Calu3 (cell line): ENCODE measurements around the gene JDP2. TPM values are rescaled to one million over a fixed set of nuclear protein-coding genes. Genes with fewer than 3 reads are reported as not detected.

Source experiments
- BruUV-seq: library from RNA; stranded (reverse); fragments of 400-500 nt; replicated peaks from 2 replicates; lab custom pipeline; 2021; lab: Mats Ljungman, UMichigan
- CTCF ChIA-PET: fragments of 300-600 bp; sonication (Branson Sonifier 250); formaldehyde crosslinking; loops from one replicate; lab custom pipeline; 2022; ENCODE audit warnings: antibody characterized with exemption; lab: Charles Lee
- DNase-seq: peaks from one replicate; pipeline ENCODE4 v3.0.0; 2022
- H3K27ac Mint-ChIP-seq: one replicate; pipeline ENCODE4 v1.8.0; 2022; ENCODE audit warnings: mixed read lengths; ENCODE audit not compliant: unreplicated experiment
- H3K27me3 Mint-ChIP-seq: one replicate; pipeline ENCODE4 v1.8.0; 2022; ENCODE audit warnings: mixed read lengths; ENCODE audit not compliant: unreplicated experiment
- H3K36me3 Mint-ChIP-seq: one replicate; pipeline ENCODE4 v1.8.0; 2022; ENCODE audit warnings: mild to moderate bottlenecking, moderate library complexity, mixed read lengths; ENCODE audit not compliant: insufficient read depth, unreplicated experiment
- H3K4me1 Mint-ChIP-seq: one replicate; pipeline ENCODE4 v1.8.0; 2022; ENCODE audit warnings: mild to moderate bottlenecking, low read depth, mixed read lengths; ENCODE audit not compliant: unreplicated experiment
- H3K4me3 Mint-ChIP-seq: one replicate; pipeline ENCODE4 v1.8.0; 2022; ENCODE audit warnings: mild to moderate bottlenecking, low read depth, moderate library complexity, mixed read lengths; ENCODE audit not compliant: unreplicated experiment
- H3K9me3 Mint-ChIP-seq: one replicate; pipeline ENCODE4 v1.8.0; 2022; ENCODE audit warnings: low read depth, mixed read lengths; ENCODE audit not compliant: unreplicated experiment
- intact Hi-C: fragments of 100-400 bp; cut with micrococcal nuclease; formaldehyde crosslinking; loops from one replicate; pipeline ENCODE4 v1.10.0; 2022; ENCODE audit not compliant: unreplicated experiment
- total RNA-seq: library from RNA; stranded (reverse); gene quantifications from 2 replicates; pipeline ENCODE4 v1.2.3, GENCODE V29; 2022
- TF ChIP-seq, protein P1 (sequence below): fragments of 200-600 bp; IDR thresholded peaks from one replicate; pipeline ENCODE4 v1.8.0; 2022; ENCODE audit warnings: antibody characterized with exemption; ENCODE audit not compliant: unreplicated experiment

JDP2 gene
- total RNA-seq, 1 experiment from 2014 or later = 24.1 TPM

DNA sequence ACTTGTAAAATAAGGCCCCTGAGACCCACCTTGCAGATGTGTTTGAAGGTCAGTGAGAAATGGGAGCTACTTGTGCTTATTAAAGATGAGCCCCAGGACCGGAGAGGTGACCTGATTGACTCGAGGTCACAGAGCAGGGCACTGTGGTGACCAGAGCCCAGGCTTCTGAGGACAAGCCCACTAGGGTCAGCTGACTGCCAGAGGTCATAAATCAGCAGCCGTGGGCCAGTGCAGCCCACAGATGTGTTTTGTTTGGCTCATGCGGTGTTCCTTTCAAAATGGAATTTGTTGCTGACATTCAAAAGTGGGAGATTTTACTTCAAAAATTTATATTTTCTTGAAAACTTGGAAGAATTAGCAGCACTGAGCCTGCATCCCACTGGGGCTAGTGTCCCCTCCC, 24.5 kb downstream of the JDP2 start:
- intact Hi-C loops = no loop called here
- Mint-ChIP-seq H3K36me3 (peaks cover 23% of the 10 kb centered on the region), H3K27me3 (no peaks in the 10 kb centered on the region), H3K4me1 (peaks cover 65% of the 10 kb centered on the region), H3K9me3 (no peaks in the 10 kb centered on the region), H3K27ac (no peak overlapping the region), H3K4me3 (peak overlapping the region; percentile 17)
- no TSS peak for BruUV-seq
- TF ChIP-seq, protein P1, sequence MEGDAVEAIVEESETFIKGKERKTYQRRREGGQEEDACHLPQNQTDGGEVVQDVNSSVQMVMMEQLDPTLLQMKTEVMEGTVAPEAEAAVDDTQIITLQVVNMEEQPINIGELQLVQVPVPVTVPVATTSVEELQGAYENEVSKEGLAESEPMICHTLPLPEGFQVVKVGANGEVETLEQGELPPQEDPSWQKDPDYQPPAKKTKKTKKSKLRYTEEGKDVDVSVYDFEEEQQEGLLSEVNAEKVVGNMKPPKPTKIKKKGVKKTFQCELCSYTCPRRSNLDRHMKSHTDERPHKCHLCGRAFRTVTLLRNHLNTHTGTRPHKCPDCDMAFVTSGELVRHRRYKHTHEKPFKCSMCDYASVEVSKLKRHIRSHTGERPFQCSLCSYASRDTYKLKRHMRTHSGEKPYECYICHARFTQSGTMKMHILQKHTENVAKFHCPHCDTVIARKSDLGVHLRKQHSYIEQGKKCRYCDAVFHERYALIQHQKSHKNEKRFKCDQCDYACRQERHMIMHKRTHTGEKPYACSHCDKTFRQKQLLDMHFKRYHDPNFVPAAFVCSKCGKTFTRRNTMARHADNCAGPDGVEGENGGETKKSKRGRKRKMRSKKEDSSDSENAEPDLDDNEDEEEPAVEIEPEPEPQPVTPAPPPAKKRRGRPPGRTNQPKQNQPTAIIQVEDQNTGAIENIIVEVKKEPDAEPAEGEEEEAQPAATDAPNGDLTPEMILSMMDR = no peak
- CTCF ChIA-PET = interaction anchor here (0.8 kb wide), 1 partner anchor 109 kb away, joined by 4 read pairs; no protein-coding TSS in a partner anchor
- DNase-seq = no peak

DNA sequence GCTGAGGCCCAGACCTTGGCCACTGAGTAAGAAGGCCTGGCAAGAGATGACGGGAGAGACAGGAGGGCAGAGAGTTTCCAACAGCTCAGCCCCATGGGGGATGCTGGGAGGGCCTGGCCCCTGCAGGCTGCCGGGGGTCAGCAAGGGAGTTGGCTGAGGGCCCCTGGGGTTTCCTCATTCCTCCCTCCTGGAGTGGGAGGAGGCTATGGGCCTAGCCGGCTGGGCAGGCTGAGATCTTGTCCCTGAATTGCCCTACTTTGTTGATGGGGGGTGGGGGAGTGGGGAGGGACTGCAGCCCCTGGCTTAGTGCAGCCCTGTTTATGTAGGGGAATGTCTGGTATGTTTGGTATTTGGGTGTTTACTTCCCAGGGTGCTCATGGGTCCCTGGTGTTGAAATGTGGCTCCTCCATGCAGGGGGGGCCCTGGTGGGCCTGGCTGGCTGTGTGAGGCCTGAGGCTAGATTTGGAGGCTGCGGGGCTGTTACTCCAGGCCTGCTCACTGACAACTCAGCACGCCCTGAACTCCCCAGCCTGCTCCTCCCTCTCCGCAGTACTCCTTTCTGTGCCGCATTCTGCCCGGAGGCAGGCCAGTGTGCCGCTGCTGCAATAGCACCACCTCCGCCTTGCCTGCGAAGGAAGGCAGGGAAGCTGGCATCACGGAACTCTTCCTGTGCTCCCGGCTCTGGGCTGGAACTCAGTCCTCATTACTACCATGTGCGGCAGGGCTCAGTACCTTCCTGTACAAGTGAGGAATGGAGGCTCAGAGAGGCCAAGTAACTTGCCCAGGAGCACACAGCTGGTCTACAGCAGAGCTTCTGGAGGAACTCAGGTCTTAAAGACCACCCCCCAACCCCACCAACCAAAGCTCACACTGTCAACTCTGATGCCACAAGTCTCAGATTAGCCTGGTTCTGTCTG, 25.3 kb downstream of the JDP2 start:
- peak overlapping the region; percentile 17 for H3K4me3 Mint-ChIP-seq
- TF ChIP-seq, protein P1 = no peak
- intact Hi-C loops = no loop called here
- H3K36me3 Mint-ChIP-seq = peaks cover 23% of the 10 kb centered on the region
- peaks cover 65% of the 10 kb centered on the region for H3K4me1 Mint-ChIP-seq
- BruUV-seq = no TSS peak
- no peaks in the 10 kb centered on the region for H3K27me3 Mint-ChIP-seq
- no peak overlapping the region for H3K27ac Mint-ChIP-seq
- CTCF ChIA-PET = interaction anchor here (0.8 kb wide), 1 partner anchor 108 kb away, joined by 4 read pairs; no protein-coding TSS in a partner anchor
- no peaks in the 10 kb centered on the region for H3K9me3 Mint-ChIP-seq
- peak; percentile 57 for DNase-seq

DNA sequence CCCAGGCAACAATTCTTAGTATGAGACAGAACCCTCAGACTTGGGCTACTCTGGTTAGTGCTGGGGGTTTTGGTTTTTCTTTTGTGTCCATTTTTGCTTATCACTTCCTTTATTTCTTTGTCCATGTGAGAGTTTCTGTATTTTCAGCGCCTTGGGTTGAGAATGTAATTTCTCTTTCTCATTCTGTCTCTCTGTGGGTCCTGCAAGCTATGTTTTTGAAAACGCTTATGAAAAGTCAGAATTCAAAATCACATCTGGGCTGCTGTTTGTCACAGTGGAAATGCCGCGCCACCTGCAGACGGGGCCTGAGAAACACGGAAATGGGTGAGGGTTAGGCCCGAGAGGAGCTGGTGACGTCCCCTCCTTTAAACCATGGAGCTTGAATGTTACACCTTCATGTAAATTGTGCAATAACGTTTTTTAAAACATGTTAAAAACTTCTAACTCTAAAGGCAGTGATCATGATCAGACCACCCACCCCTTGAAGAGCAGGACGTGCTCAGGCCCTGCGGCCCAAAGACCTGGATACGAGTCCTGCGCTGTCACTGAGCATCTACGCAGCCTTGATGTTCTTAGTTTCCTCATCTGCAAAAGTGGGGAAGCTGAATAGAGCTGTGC, 26.1 kb downstream of the JDP2 start:
- Mint-ChIP-seq H3K9me3 (no peaks in the 10 kb centered on the region), H3K36me3 (peaks cover 23% of the 10 kb centered on the region), H3K27me3 (no peaks in the 10 kb centered on the region), H3K4me3 (no peak overlapping the region), H3K27ac (no peak overlapping the region), H3K4me1 (peaks cover 65% of the 10 kb centered on the region)
- intact Hi-C loops = no loop called here
- BruUV-seq = no TSS peak
- TF ChIP-seq, protein P1 = no peak
- CTCF ChIA-PET = no interaction called here
- no peak for DNase-seq

DNA sequence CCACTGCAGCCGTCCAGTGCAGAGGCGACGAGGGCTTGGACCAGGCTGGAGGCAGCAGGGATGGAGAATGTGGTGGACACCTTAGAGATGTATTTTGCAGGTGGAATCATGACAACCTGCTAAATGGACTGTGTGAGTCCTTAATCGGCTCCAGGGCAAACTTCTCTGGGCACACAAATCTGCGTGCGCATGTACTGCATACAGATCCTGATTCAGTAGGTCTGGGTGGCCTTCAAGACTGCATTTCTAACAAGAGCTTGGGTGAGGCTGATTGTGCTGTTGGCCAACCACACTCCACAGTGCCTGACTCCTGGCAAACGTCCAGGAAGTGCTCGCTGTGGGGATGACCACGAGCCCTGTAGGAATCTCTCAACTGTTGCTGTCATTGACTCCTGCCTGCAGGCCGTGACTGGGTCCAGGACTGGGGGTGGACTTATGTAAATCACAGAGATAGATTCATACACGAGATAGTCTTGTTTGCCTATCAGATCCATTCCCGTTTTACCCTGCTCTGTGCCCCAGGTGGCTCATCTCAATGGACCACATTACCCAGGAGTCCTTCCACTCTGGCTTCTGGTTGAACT, 27.2 kb downstream of the JDP2 start:
- Mint-ChIP-seq H3K27me3 (no peaks in the 10 kb centered on the region), H3K4me3 (no peak overlapping the region), H3K4me1 (peaks cover 54% of the 10 kb centered on the region), H3K36me3 (peaks cover 23% of the 10 kb centered on the region), H3K27ac (no peak overlapping the region), H3K9me3 (no peaks in the 10 kb centered on the region)
- TF ChIP-seq, protein P1 = no peak
- no TSS peak for BruUV-seq
- CTCF ChIA-PET = no interaction called here
- DNase-seq = peak; percentile 18
- intact Hi-C loops = no loop called here
